Transverse colon (tissue), 4 donors: ENCODE measurements around the gene NPFF. TPM values are rescaled to one million over a fixed set of nuclear protein-coding genes. Genes with fewer than 3 reads are reported as not detected.

Experiments used
- DNase-seq: peaks from one replicate; pipeline ENCODE4 v3.0.0-alpha.2; 2019
- H3K27ac ChIP-seq, 4 donors: fragments of 200-600 bp; sonication (generic); 2 replicates each; pipeline ENCODE4 v1.5.1; 2016 to 2018; ENCODE audit warnings: inconsistent platforms in 4 of 4
- H3K27me3 ChIP-seq: fragments of 200-600 bp; sonication (generic); 2 replicates; pipeline ENCODE4 v1.5.1; 2017; ENCODE audit warnings: inconsistent platforms
- H3K36me3 ChIP-seq, 4 donors: fragments of 200-600 bp; sonication (generic); 2 replicates each; pipeline ENCODE4 v1.5.1; 2017 to 2019; ENCODE audit warnings: inconsistent platforms in 4 of 4
- H3K4me1 ChIP-seq, 4 donors: fragments of 200-600 bp; sonication (generic); 2 replicates each; pipeline ENCODE4 v1.5.1; 2017 to 2020; ENCODE audit warnings: inconsistent platforms in 4 of 4
- H3K4me3 ChIP-seq, 4 donors: fragments of 200-600 bp; sonication (generic); 1 replicate in 1 of 4; 2 replicates in 3 of 4; pipeline versions ENCODE4 v1.5.1 to v1.6.1; 2017 to 2019; ENCODE audit warnings: inconsistent platforms in 4 of 4
- H3K9me3 ChIP-seq, 2 donors: fragments of 200-600 bp; sonication (generic); 2 replicates each; pipeline ENCODE4 v1.5.1; 2017 to 2019; ENCODE audit warnings: inconsistent platforms in 2 of 2
- CTCF ChIP-seq, 5 experiments: fragments of 200-600 bp in 3 of 5; fragments of 450-650 bp in 2 of 5; sonication (generic) in 3 of 5; IDR thresholded peaks; 1 replicate in 2 of 5; 2 replicates in 3 of 5; pipeline ENCODE4 v1.5.1; 2016 to 2017; ENCODE audit warnings: antibody characterized with exemption in 5 of 5, inconsistent platforms in 3 of 5, mild to moderate bottlenecking in 2 of 5, moderate library complexity in 1 of 5
- EP300 ChIP-seq: sonication (generic); formaldehyde crosslinking; IDR thresholded peaks from one replicate; pipeline ENCODE4 v1.6.1; 2017; ENCODE audit warnings: antibody characterized with exemption, low read depth
- POLR2A ChIP-seq: fragments of 450-650 bp; IDR thresholded peaks from one replicate; pipeline ENCODE4 v1.6.1; 2016; ENCODE audit warnings: antibody characterized with exemption, mild to moderate bottlenecking, moderate library complexity
- POLR2AphosphoS5 ChIP-seq, 3 donors: sonication (generic); formaldehyde crosslinking; IDR thresholded peaks; one replicate each; pipeline ENCODE4 v1.6.1; 2016; ENCODE audit warnings: antibody characterized with exemption in 3 of 3
- WGBS, 2 donors: methylation state at CpG; one replicate each; pipeline ENCODE4 v1.1.5; 2018; ENCODE audit warnings: low coverage in 1 of 2; 5-methylcytosine and 5-hydroxymethylcytosine counted together
- in situ Hi-C, 4 donors: fragments of 200-750 bp; cut with MboI; loops; one replicate each; pipeline versions ENCODE4 v1.15.0 to v1.15.1; 2017; ENCODE audit warnings: low sequenced_read_pairs in 3 of 4, low pct_ligation_motif_present in 1 of 4, low pct_unique_long_range_greater_than_20kb in 1 of 4
- intact Hi-C: fragments of 100-400 bp; cut with DNase I; formaldehyde crosslinking; loops from one replicate; pipeline ENCODE4 v1.15.1; 2023; ENCODE audit warnings: low total_unique reads
- total RNA-seq, 4 donors: library from RNA; depleted of rRNA; stranded (reverse); fragments of >200 nt; gene quantifications; one replicate each; pipeline ENCODE4 v1.1.0, GENCODE V29; 2016

Gene NPFF
- total RNA-seq, 4 donors from 2014 or later = not detected

- no peak for DNase-seq
- Histone ChIP-seq H3K4me1 (peaks cover 0 to 3% (median 0%) of the 10 kb centered on the region in 4 donors), H3K27me3 (no peaks in the 10 kb centered on the region), H3K4me3 (no peak overlapping the region), H3K27ac (no peak overlapping the region), H3K9me3 (no peaks in the 10 kb centered on the region), H3K36me3 (peaks cover 1 to 99% (median 51%) of the 10 kb centered on the region in 4 donors)
- intact Hi-C loops (no loop called here), in situ Hi-C loops (no loop called here)
- WGBS, 2 donors = 88 to 92% methylated on average over 7 to 11 of the region's 11 CpGs
- TF ChIP-seq EP300 (no peak), CTCF (IDR thresholded peaks at IDR 0.05) (no peak), POLR2A (no peak), POLR2AphosphoS5 (IDR thresholded peaks at IDR 0.05) (no peak)
These were observed 42.4 kb downstream of the NPFF start for GRCh38 chr12:53464685-53465418.

GRCh38 chr12:53463802-53464560 lies 43.3 kb downstream of the NPFF start:
- in situ Hi-C loops (no loop called here), intact Hi-C loops (no loop called here)
- H3K9me3 ChIP-seq = no peaks in the 10 kb centered on the region
- H3K36me3 ChIP-seq = peaks cover 1 to 99% (median 51%) of the 10 kb centered on the region in 4 donors
- DNase-seq = no peak
- H3K27me3 ChIP-seq = no peaks in the 10 kb centered on the region
- TF ChIP-seq EP300 (no peak), CTCF (IDR thresholded peaks at IDR 0.05) (no peak), POLR2AphosphoS5 (IDR thresholded peaks at IDR 0.05) (no peak), POLR2A (no peak)
- no peak overlapping the region for H3K4me3 ChIP-seq
- WGBS, 2 donors = 55 to 61% methylated on average over 4 to 5 of the region's 5 CpGs
- H3K4me1 ChIP-seq = peaks cover 0 to 3% (median 0%) of the 10 kb centered on the region in 4 donors
- H3K27ac ChIP-seq = no peak overlapping the region

GRCh38 chr12:53462935-53463334 lies 44.3 kb downstream of the NPFF start:
- DNase-seq = no peak
- no peak overlapping the region for H3K27ac ChIP-seq
- H3K27me3 ChIP-seq = no peaks in the 10 kb centered on the region
- 60 to 69% methylated on average over 2 to 3 of the region's 3 CpGs for WGBS, 2 donors
- TF ChIP-seq CTCF (IDR thresholded peaks at IDR 0.05) = no peak
- TF ChIP-seq POLR2A = no peak
- no peak for TF ChIP-seq EP300
- H3K9me3 ChIP-seq = no peaks in the 10 kb centered on the region
- peaks cover 1 to 98% (median 51%) of the 10 kb centered on the region in 4 donors for H3K36me3 ChIP-seq
- H3K4me1 ChIP-seq = peaks cover 0 to 3% (median 0%) of the 10 kb centered on the region in 4 donors
- no peak overlapping the region for H3K4me3 ChIP-seq
- in situ Hi-C loops = no loop called here
- intact Hi-C loops = no loop called here

GRCh38 chr12:53461591-53461990 lies 45.7 kb downstream of the NPFF start:
- in situ Hi-C loops = no loop called here
- intact Hi-C loops = no loop called here
- Histone ChIP-seq H3K27ac (no peak overlapping the region), H3K4me1 (peaks cover 0 to 3% (median 0%) of the 10 kb centered on the region in 4 donors), H3K4me3 (no peak overlapping the region), H3K27me3 (no peaks in the 10 kb centered on the region), H3K9me3 (no peaks in the 10 kb centered on the region), H3K36me3 (peaks cover 1 to 98% (median 52%) of the 10 kb centered on the region in 4 donors)
- WGBS, 2 donors = 86 to 90% methylated on average over 3 to 8 of the region's 8 CpGs
- TF ChIP-seq CTCF (IDR thresholded peaks at IDR 0.05) (no peak), POLR2AphosphoS5 (IDR thresholded peaks at IDR 0.05) (no peak), POLR2A (no peak), EP300 (no peak)
- DNase-seq = no peak
